VCaP (cell line): ENCODE measurements around the gene ZNF491.
A peak's percentile ranks its signal among the peaks of the same experiment; 100 is the strongest.
"Not testable (repeated sequence)": the region's sequence is repeated elsewhere in the genome, so short reads cannot be mapped to it uniquely, and the experiment has no call there.

Experiments used
- H3K27ac ChIP-seq: fragments of 450-650 bp; 2 replicates; pipeline ENCODE4 v1.5.1; 2017
- CTCF ChIP-seq: fragments of 450-650 bp; conservative IDR thresholded peaks from 2 replicates; pipeline ENCODE4 v1.5.1; 2017; ENCODE audit warnings: mild to moderate bottlenecking, moderate library complexity

The ZNF491 gene

GRCh38 chr19:11763611-11764010, 34.7 kb upstream of the ZNF491 start:
- no peak for TF ChIP-seq CTCF
- no peak overlapping the region for H3K27ac ChIP-seq

- no peak for TF ChIP-seq CTCF
- peak within 1 kb of the TSS; percentile 90 for H3K27ac ChIP-seq
Observed at GRCh38 chr19:11766597-11767591, 31.4 kb upstream of the ZNF491 start, which contains the start of gene ZNF441. ZNF441 (plus strand) TSS chr19:11767000; CDS start chr19:11767194, 194 bp downstream.

GRCh38 chr19:11767633-11768133, 30.6 kb upstream of the ZNF491 start:
- TF ChIP-seq CTCF: no peak
- peak overlapping the region; percentile 90 for H3K27ac ChIP-seq

GRCh38 chr19:11769995-11770394, 28.3 kb upstream of the ZNF491 start:
- no peak for TF ChIP-seq CTCF
- no peak overlapping the region for H3K27ac ChIP-seq

GRCh38 chr19:11771520-11771919, 26.8 kb upstream of the ZNF491 start:
- TF ChIP-seq CTCF: 0 out of 2 replicates have a peak, but pooled peaks have one; percentile 6
- H3K27ac ChIP-seq: not testable (repeated sequence)

GRCh38 chr19:11776669-11777068, 21.7 kb upstream of the ZNF491 start:
- not testable (repeated sequence) for H3K27ac ChIP-seq

GRCh38 chr19:11780431-11781020, 17.8 kb upstream of the ZNF491 start:
- no peak for TF ChIP-seq CTCF
- no peak overlapping the region for H3K27ac ChIP-seq
